Fibroblast of villous mesenchyme (primary cell): ENCODE measurements around the gene FANCC. TPM values are rescaled to one million over a fixed set of nuclear protein-coding genes. Genes with fewer than 3 reads are reported as not detected.
A peak's percentile ranks its signal among the peaks of the same experiment; 100 is the strongest.

Source experiments
- DNase-seq: peaks from one replicate; pipeline ENCODE4 v3.0.0-alpha.2; 2010; ENCODE audit warnings: low read depth
- H3K4me3 ChIP-seq: 2 replicates; pipeline ENCODE4 v1.5.1; 2011; ENCODE audit warnings: low read depth, mild to moderate bottlenecking, low read length
- total RNA-seq: library from RNA; depleted of rRNA; stranded (reverse); fragments of >200 nt; gene quantifications from 2 replicates; pipeline ENCODE4 v1.2.3, GENCODE V29; 2012
- TF ChIP-seq, protein P1 (sequence below): IDR thresholded peaks from 2 replicates; pipeline ENCODE4 v1.5.1; 2012; ENCODE audit warnings: low read depth, mild to moderate bottlenecking, low read length; ENCODE audit not compliant: insufficient read depth

The FANCC gene
- total RNA-seq, 1 donor: 7.8 TPM

GRCh38 chr9:95201206-95201605 is 116.3 kb downstream of the FANCC start:
- TF ChIP-seq, protein P1, sequence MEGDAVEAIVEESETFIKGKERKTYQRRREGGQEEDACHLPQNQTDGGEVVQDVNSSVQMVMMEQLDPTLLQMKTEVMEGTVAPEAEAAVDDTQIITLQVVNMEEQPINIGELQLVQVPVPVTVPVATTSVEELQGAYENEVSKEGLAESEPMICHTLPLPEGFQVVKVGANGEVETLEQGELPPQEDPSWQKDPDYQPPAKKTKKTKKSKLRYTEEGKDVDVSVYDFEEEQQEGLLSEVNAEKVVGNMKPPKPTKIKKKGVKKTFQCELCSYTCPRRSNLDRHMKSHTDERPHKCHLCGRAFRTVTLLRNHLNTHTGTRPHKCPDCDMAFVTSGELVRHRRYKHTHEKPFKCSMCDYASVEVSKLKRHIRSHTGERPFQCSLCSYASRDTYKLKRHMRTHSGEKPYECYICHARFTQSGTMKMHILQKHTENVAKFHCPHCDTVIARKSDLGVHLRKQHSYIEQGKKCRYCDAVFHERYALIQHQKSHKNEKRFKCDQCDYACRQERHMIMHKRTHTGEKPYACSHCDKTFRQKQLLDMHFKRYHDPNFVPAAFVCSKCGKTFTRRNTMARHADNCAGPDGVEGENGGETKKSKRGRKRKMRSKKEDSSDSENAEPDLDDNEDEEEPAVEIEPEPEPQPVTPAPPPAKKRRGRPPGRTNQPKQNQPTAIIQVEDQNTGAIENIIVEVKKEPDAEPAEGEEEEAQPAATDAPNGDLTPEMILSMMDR: no peak
- no peak for DNase-seq
- H3K4me3 ChIP-seq: no peak overlapping the region

- TF ChIP-seq, protein P1: no peak
- no peak overlapping the region for H3K4me3 ChIP-seq
- DNase-seq: peak; percentile 16
Measured at GRCh38 chr9:95197692-95198271, 119.7 kb downstream of the FANCC start.

- DNase-seq: no peak
- TF ChIP-seq, protein P1: no peak
- H3K4me3 ChIP-seq: no peak overlapping the region
Measured at GRCh38 chr9:95193480-95193879, 124.0 kb downstream of the FANCC start.

DNA sequence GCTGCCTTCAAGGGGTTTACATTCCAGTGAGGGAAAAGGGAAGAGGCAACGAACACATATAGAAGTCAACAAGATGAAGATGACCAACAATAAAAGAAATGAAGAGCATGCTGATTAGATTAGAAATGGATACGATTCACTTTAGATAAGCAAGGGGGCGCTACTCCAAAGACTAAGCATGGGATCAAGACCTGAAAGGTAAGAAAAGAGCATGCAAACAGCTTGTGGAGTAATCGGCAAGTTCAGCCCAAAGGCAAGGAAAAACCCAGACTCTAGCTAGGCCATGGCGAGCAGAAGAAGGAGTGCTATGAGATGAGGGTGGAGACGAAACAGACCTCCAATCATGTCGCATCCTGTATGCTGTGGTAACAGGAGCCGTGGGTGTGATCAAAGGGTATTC is 124.4 kb downstream of the FANCC start:
- DNase-seq: no peak
- TF ChIP-seq, protein P1: peak; percentile 20
- H3K4me3 ChIP-seq: no peak overlapping the region

- DNase-seq: no peak
- TF ChIP-seq, protein P1: no peak
- H3K4me3 ChIP-seq: no peak overlapping the region
Measured at GRCh38 chr9:95192631-95193030, 124.9 kb downstream of the FANCC start.

DNA sequence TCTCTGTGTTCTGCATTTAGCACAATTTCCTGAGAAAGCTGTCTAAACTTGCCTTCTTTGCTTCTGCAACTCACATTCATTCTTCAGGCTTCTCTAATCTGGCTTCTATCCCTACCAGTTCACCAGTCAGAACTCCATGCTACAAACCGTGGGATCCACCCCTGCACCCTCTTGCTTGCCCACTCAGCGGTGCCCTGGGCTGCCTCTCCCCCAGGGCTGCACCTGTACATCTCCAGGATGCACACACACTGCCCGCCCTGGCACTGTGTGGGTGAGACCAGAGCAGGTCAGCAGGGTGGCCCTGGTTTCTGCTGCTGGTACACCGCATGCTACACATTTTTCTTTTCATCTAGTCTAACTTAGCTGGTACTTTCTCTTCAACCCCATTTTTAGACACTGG is 127.1 kb downstream of the FANCC start:
- DNase-seq: no peak
- no peak overlapping the region for H3K4me3 ChIP-seq
- TF ChIP-seq, protein P1: no peak

GRCh38 chr9:95189251-95190098 is 128.0 kb downstream of the FANCC start:
- TF ChIP-seq, protein P1: no peak
- peak; percentile 92 for DNase-seq
- H3K4me3 ChIP-seq: peak overlapping the region; percentile 19
